DND-41 (cell line): ENCODE data around the gene ATF7IP.

Source experiments
- ATAC-seq: fragments of 200-7000 bp; cut with Tn5 transposase; 3 replicates; pipeline ENCODE4 v1.9.1; 2021; ENCODE audit warnings: low read depth; ENCODE audit not compliant: insufficient read depth
- DNase-seq: peaks from one replicate; pipeline ENCODE4 v3.0.0-alpha.2; 2020
- H2AFZ ChIP-seq: 2 replicates; pipeline ENCODE4 v1.6.0; 2012; ENCODE audit warnings: low read depth, low read length
- H3K27ac ChIP-seq: 2 replicates; pipeline ENCODE4 v1.5.1; 2012; ENCODE audit warnings: low read length, inconsistent platforms
- H3K27me3 ChIP-seq: fragments of 200-600 bp; sonication (generic); 2 replicates; pipeline ENCODE4 v1.6.0; 2012; ENCODE audit warnings: low read length, mild to moderate bottlenecking, inconsistent platforms; ENCODE audit not compliant: insufficient read depth, poor library complexity
- H3K36me3 ChIP-seq: 2 replicates; pipeline ENCODE4 v1.5.1; 2012; ENCODE audit warnings: low read length, inconsistent platforms; ENCODE audit not compliant: insufficient read depth
- H3K4me1 ChIP-seq: 2 replicates; pipeline ENCODE4 v1.5.1; 2012; ENCODE audit warnings: mild to moderate bottlenecking, low read length; ENCODE audit not compliant: insufficient read depth
- H3K4me2 ChIP-seq: 2 replicates; pipeline ENCODE4 v1.6.0; 2012; ENCODE audit warnings: mild to moderate bottlenecking, moderate library complexity, low read length, inconsistent platforms; ENCODE audit not compliant: insufficient read depth
- H3K4me3 ChIP-seq, 2 experiments: fragments of 200-600 bp in 1 of 2; shearing (Covaris generic) in 1 of 2; 2 replicates each; pipeline ENCODE4 v1.5.1; 2012 to 2016; ENCODE audit warnings: inconsistent platforms in 2 of 2, low read length in 2 of 2, mild to moderate bottlenecking in 2 of 2, low read depth in 1 of 2, moderate library complexity in 1 of 2
- H3K79me2 ChIP-seq: 2 replicates; pipeline ENCODE4 v1.6.0; 2012; ENCODE audit warnings: low read length, inconsistent platforms; ENCODE audit not compliant: insufficient read depth
- H3K9ac ChIP-seq: 2 replicates; pipeline ENCODE4 v1.6.0; 2012; ENCODE audit warnings: low read depth, mild to moderate bottlenecking, inconsistent platforms, low read length, moderate library complexity
- H3K9me3 ChIP-seq: 2 replicates; pipeline ENCODE4 v1.5.1; 2012; ENCODE audit warnings: low read length, moderate library complexity, mild to moderate bottlenecking, inconsistent platforms; ENCODE audit not compliant: insufficient read depth, severe bottlenecking
- H4K20me1 ChIP-seq: 2 replicates; pipeline ENCODE4 v1.6.0; 2012; ENCODE audit warnings: low read length; ENCODE audit not compliant: insufficient read depth
- CTCF ChIP-seq: IDR thresholded peaks from 2 replicates; pipeline ENCODE4 v1.5.1; 2012; ENCODE audit warnings: borderline replicate concordance, low read length, moderate library complexity, mild to moderate bottlenecking; ENCODE audit not compliant: poor library complexity, severe bottlenecking; ENCODE audit errors: extremely low read depth
- EZH2 ChIP-seq: IDR thresholded peaks from 3 replicates; pipeline ENCODE4 v1.6.1; 2012; ENCODE audit warnings: borderline replicate concordance, low read depth, mild to moderate bottlenecking, moderate library complexity, low read length, inconsistent platforms; ENCODE audit not compliant: severe bottlenecking

Gene ATF7IP

GRCh38 chr12:14373217-14373616 is 7.7 kb downstream of the ATF7IP start:
- DNase-seq (no peak), ATAC-seq (no peak)
- Histone ChIP-seq H3K4me2 (no peak overlapping the region), H3K4me3 (no peak overlapping the region), H3K27me3 (no peaks in the 10 kb centered on the region), H4K20me1 (no peaks in the 10 kb centered on the region), H2AFZ (no peak overlapping the region), H3K79me2 (peaks cover 98% of the 10 kb centered on the region), H3K27ac (no peak overlapping the region), H3K9me3 (peaks cover 2% of the 10 kb centered on the region), H3K4me1 (peaks cover 2% of the 10 kb centered on the region; the same call in 1 of the 2 replicates), H3K36me3 (peaks cover 8% of the 10 kb centered on the region; the same call in 1 of the 2 replicates), H3K9ac (no peak overlapping the region)
- TF ChIP-seq CTCF (no peak), EZH2 (no peak)

GRCh38 chr12:14379508-14379907 is 14.0 kb downstream of the ATF7IP start:
- no peaks in the 10 kb centered on the region for H4K20me1 ChIP-seq
- no peak overlapping the region for H2AFZ ChIP-seq
- ATAC-seq, result no peak
- no peaks in the 10 kb centered on the region for H3K27me3 ChIP-seq
- TF ChIP-seq EZH2 (no peak), CTCF (no peak)
- no peak overlapping the region for H3K4me2 ChIP-seq
- no peak overlapping the region for H3K27ac ChIP-seq
- DNase-seq, result no peak
- H3K9me3 ChIP-seq, result peaks cover 20% of the 10 kb centered on the region
- no peak overlapping the region for H3K4me3 ChIP-seq
- H3K79me2 ChIP-seq, result peaks cover 100% of the 10 kb centered on the region
- H3K9ac ChIP-seq, result no peak overlapping the region
- peaks cover 17% of the 10 kb centered on the region; the same call in 1 of the 2 replicates for H3K4me1 ChIP-seq
- peaks cover 14% of the 10 kb centered on the region; the same call in 1 of the 2 replicates for H3K36me3 ChIP-seq

- H3K9me3 ChIP-seq, result peaks cover 4% of the 10 kb centered on the region
- H3K27me3 ChIP-seq, result no peaks in the 10 kb centered on the region
- H3K36me3 ChIP-seq, result no peaks in the 10 kb centered on the region
- peak overlapping the region; percentile 75 for H3K27ac ChIP-seq
- peak overlapping the region; percentile 1 to 37; a peak in 3 of 4 replicates for H3K4me3 ChIP-seq
- no peak for TF ChIP-seq EZH2
- TF ChIP-seq CTCF, result no peak
- DNase-seq (peak; percentile 81), ATAC-seq (peak; percentile 97)
- peaks cover 52% of the 10 kb centered on the region for H3K4me1 ChIP-seq
- H4K20me1 ChIP-seq, result no peaks in the 10 kb centered on the region
- peak overlapping the region; percentile 56 for H2AFZ ChIP-seq
- H3K9ac ChIP-seq, result peak overlapping the region; percentile 49
- H3K79me2 ChIP-seq, result peaks cover 90% of the 10 kb centered on the region
- H3K4me2 ChIP-seq, result peak overlapping the region; percentile 49
Observed at GRCh38 chr12:14384783-14385638, 19.5 kb downstream of the ATF7IP start.
